GM10847 (cell line): Measurements from ENCODE around the gene GPR108.
A peak's percentile ranks its signal among the peaks of the same experiment; 100 is the strongest.

Experiments
- POLR2A ChIP-seq: IDR thresholded peaks from 2 replicates; pipeline ENCODE4 v1.6.1; 2011; ENCODE audit not compliant: insufficient read length; ENCODE audit errors: extremely low read depth

The GPR108 gene

GRCh38 chr19:6766357-6767080 is 29.1 kb upstream of the GPR108 start:
- TF ChIP-seq POLR2A = no peak

GRCh38 chr19:6765738-6766356 is 28.5 kb upstream of the GPR108 start:
- TF ChIP-seq POLR2A = no peak

GRCh38 chr19:6761053-6761676 is 23.8 kb upstream of the GPR108 start:
- no peak for TF ChIP-seq POLR2A

GRCh38 chr19:6760606-6761005 is 23.2 kb upstream of the GPR108 start:
- no peak for TF ChIP-seq POLR2A

GRCh38 chr19:6754653-6755463 is 17.5 kb upstream of the GPR108 start:
- TF ChIP-seq POLR2A = no peak

- no peak for TF ChIP-seq POLR2A
Observed at GRCh38 chr19:6754136-6754535, 16.8 kb upstream of the GPR108 start.

- TF ChIP-seq POLR2A = peak; percentile 50
Observed at GRCh38 chr19:6753178-6754031, 16.0 kb upstream of the GPR108 start.

GRCh38 chr19:6752256-6753177 is 15.1 kb upstream of the GPR108 start:
- no peak for TF ChIP-seq POLR2A

- TF ChIP-seq POLR2A = no peak
Observed at GRCh38 chr19:6751189-6751588, 13.8 kb upstream of the GPR108 start.

GRCh38 chr19:6750062-6750461 is 12.7 kb upstream of the GPR108 start:
- no peak for TF ChIP-seq POLR2A

- no peak for TF ChIP-seq POLR2A
Observed at GRCh38 chr19:6745965-6746364, 8.6 kb upstream of the GPR108 start.

GRCh38 chr19:6744381-6745301 is 7.3 kb upstream of the GPR108 start:
- TF ChIP-seq POLR2A = no peak
